Neural progenitor cell (in vitro differentiated cells): Measurements from ENCODE around the gene KIF22. TPM values are rescaled to one million over a fixed set of nuclear protein-coding genes. Genes with fewer than 3 reads are reported as not detected.

Experiments
- DNase-seq: peaks from one replicate; pipeline ENCODE4 v3.0.0-alpha.2; 2016; ENCODE audit warnings: low spot score
- H2AFZ ChIP-seq: fragments of 200-600 bp; sonication (generic); replicated peaks from 2 replicates; pipeline ENCODE4 v1.6.1; 2016; ENCODE audit warnings: antibody characterized with exemption
- H3F3A ChIP-seq: fragments of 200-600 bp; sonication (generic); 2 replicates; pipeline ENCODE4 v1.6.1; 2016; ENCODE audit warnings: antibody characterized with exemption, low read depth
- H3K27ac ChIP-seq: fragments of 200-600 bp; sonication (generic); 2 replicates; pipeline ENCODE4 v1.5.1; 2016; ENCODE audit warnings: mild to moderate bottlenecking
- H3K27me3 ChIP-seq: fragments of 200-600 bp; sonication (generic); 2 replicates; pipeline ENCODE4 v1.6.1; 2016; ENCODE audit warnings: mild to moderate bottlenecking, moderate library complexity
- H3K36me3 ChIP-seq: fragments of 200-600 bp; sonication (generic); 2 replicates; pipeline ENCODE4 v1.5.1; 2016
- H3K4me1 ChIP-seq: fragments of 200-600 bp; sonication (generic); 2 replicates; pipeline ENCODE4 v1.6.1; 2016; ENCODE audit warnings: mixed run types
- H3K4me2 ChIP-seq: fragments of 200-600 bp; sonication (generic); 2 replicates; pipeline ENCODE4 v1.6.1; 2016
- H3K4me3 ChIP-seq: fragments of 200-600 bp; sonication (generic); 2 replicates; pipeline ENCODE4 v1.5.1; 2016
- H3K79me2 ChIP-seq: fragments of 200-600 bp; sonication (generic); 2 replicates; pipeline ENCODE4 v1.6.1; 2016; ENCODE audit warnings: low read depth
- H3K9ac ChIP-seq: fragments of 200-600 bp; sonication (generic); 2 replicates; pipeline ENCODE4 v1.6.1; 2016
- H3K9me3 ChIP-seq: fragments of 200-600 bp; sonication (generic); 2 replicates; pipeline ENCODE4 v1.5.1; 2016; ENCODE audit warnings: low read depth
- H4K20me1 ChIP-seq: fragments of 200-600 bp; sonication (generic); 2 replicates; pipeline ENCODE4 v1.6.1; 2016; ENCODE audit warnings: low read depth
- H3K27ac Mint-ChIP-seq: 3 replicates; pipeline ENCODE4 v1.8.0; 2021; ENCODE audit warnings: mixed read lengths
- H3K27me3 Mint-ChIP-seq: 2 replicates; pipeline ENCODE4 v1.8.0; 2022; ENCODE audit warnings: low read depth, mild to moderate bottlenecking, inconsistent platforms, moderate library complexity, mixed read lengths; ENCODE audit not compliant: insufficient read depth
- H3K36me3 Mint-ChIP-seq: 3 replicates; pipeline ENCODE4 v1.8.0; 2021; ENCODE audit warnings: mixed read lengths
- H3K4me1 Mint-ChIP-seq: 3 replicates; pipeline ENCODE4 v1.8.0; 2021; ENCODE audit warnings: mixed read lengths
- H3K4me3 Mint-ChIP-seq: 3 replicates; pipeline ENCODE4 v1.8.0; 2021; ENCODE audit warnings: mild to moderate bottlenecking, moderate library complexity, mixed read lengths
- H3K9me3 Mint-ChIP-seq: 3 replicates; pipeline ENCODE4 v1.8.0; 2020; ENCODE audit warnings: mixed read lengths
- CTCF ChIP-seq: fragments of 200-600 bp; sonication (generic); IDR thresholded peaks from 2 replicates; pipeline ENCODE4 v1.5.1; 2017; ENCODE audit warnings: antibody characterized with exemption, mild to moderate bottlenecking
- EZH2 ChIP-seq: fragments of 200-600 bp; sonication (generic); IDR thresholded peaks from 2 replicates; pipeline ENCODE4 v1.6.1; 2017; ENCODE audit warnings: antibody characterized with exemption, mild to moderate bottlenecking, moderate library complexity
- EZH2phosphoT487 ChIP-seq: fragments of 200-600 bp; sonication (generic); IDR thresholded peaks from 2 replicates; pipeline ENCODE4 v1.6.1; 2017; ENCODE audit warnings: antibody characterized with exemption
- total RNA-seq: library from RNA; depleted of rRNA; stranded (reverse); fragments of >200 nt; gene quantifications from 2 replicates; pipeline ENCODE4 v1.2.3, GENCODE V29; 2015; ENCODE audit warnings: low replicate concordance

KIF22 gene
- total RNA-seq, 1 donor from 2014 or later, result 173 TPM

- peaks cover 56% of the 10 kb centered on the region for H3F3A ChIP-seq
- H3K4me2 ChIP-seq, result no peak overlapping the region
- H4K20me1 ChIP-seq, result peaks cover 33% of the 10 kb centered on the region
- Mint-ChIP-seq H3K4me3 (no peak overlapping the region), H3K4me1 (peaks cover 42% of the 10 kb centered on the region), H3K36me3 (peaks cover 14% of the 10 kb centered on the region), H3K27ac (no peak overlapping the region), H3K27me3 (peaks cover 10% of the 10 kb centered on the region), H3K9me3 (no peaks in the 10 kb centered on the region)
- no peaks in the 10 kb centered on the region for H3K9me3 ChIP-seq
- H3K79me2 ChIP-seq, result peaks cover 27% of the 10 kb centered on the region
- peak overlapping the region; percentile 66 for H3K27ac ChIP-seq
- H3K27me3 ChIP-seq, result no peaks in the 10 kb centered on the region
- TF ChIP-seq CTCF, result no peak
- no peak for TF ChIP-seq EZH2phosphoT487
- TF ChIP-seq EZH2, result no peak
- H3K4me3 ChIP-seq, result no peak overlapping the region
- no peak overlapping the region for H2AFZ ChIP-seq
- no peak overlapping the region for H3K9ac ChIP-seq
- H3K4me1 ChIP-seq, result peaks cover 20% of the 10 kb centered on the region
- no peak for DNase-seq
- H3K36me3 ChIP-seq, result no peaks in the 10 kb centered on the region
Measured at GRCh38 chr16:29821643-29822115, 31.1 kb downstream of the KIF22 start.

GRCh38 chr16:29824589-29825144, 34.1 kb downstream of the KIF22 start:
- Histone ChIP-seq H3K9me3 (no peaks in the 10 kb centered on the region), H4K20me1 (peaks cover 10% of the 10 kb centered on the region), H3K4me3 (no peak overlapping the region), H3K79me2 (no peaks in the 10 kb centered on the region), H3K4me2 (no peak overlapping the region), H3K27me3 (no peaks in the 10 kb centered on the region), H3K9ac (no peak overlapping the region), H3K4me1 (peaks cover 14% of the 10 kb centered on the region), H3F3A (peaks cover 43% of the 10 kb centered on the region), H3K27ac (peak overlapping the region; percentile 5), H3K36me3 (no peaks in the 10 kb centered on the region), H2AFZ (no peak overlapping the region)
- H3K27ac Mint-ChIP-seq, result peak overlapping the region; percentile 43
- no peak overlapping the region for H3K4me3 Mint-ChIP-seq
- H3K36me3 Mint-ChIP-seq, result no peaks in the 10 kb centered on the region
- H3K4me1 Mint-ChIP-seq, result peaks cover 26% of the 10 kb centered on the region
- no peak for DNase-seq
- no peak for TF ChIP-seq CTCF
- no peak for TF ChIP-seq EZH2phosphoT487
- TF ChIP-seq EZH2, result no peak
- H3K9me3 Mint-ChIP-seq, result no peaks in the 10 kb centered on the region
- H3K27me3 Mint-ChIP-seq, result peaks cover 11% of the 10 kb centered on the region

- Mint-ChIP-seq H3K27ac (peak overlapping the region; percentile 43), H3K27me3 (peaks cover 12% of the 10 kb centered on the region), H3K9me3 (no peaks in the 10 kb centered on the region), H3K4me3 (no peak overlapping the region), H3K4me1 (peaks cover 21% of the 10 kb centered on the region), H3K36me3 (no peaks in the 10 kb centered on the region)
- Histone ChIP-seq H3K9me3 (no peaks in the 10 kb centered on the region), H2AFZ (no peak overlapping the region), H3K4me3 (no peak overlapping the region), H3K9ac (no peak overlapping the region), H3K27me3 (no peaks in the 10 kb centered on the region), H3K36me3 (no peaks in the 10 kb centered on the region), H3K4me1 (peaks cover 14% of the 10 kb centered on the region), H4K20me1 (peaks cover 3% of the 10 kb centered on the region), H3K4me2 (no peak overlapping the region), H3K79me2 (no peaks in the 10 kb centered on the region), H3K27ac (peak overlapping the region; percentile 8), H3F3A (peaks cover 43% of the 10 kb centered on the region)
- DNase-seq, result peak; percentile 41
- TF ChIP-seq CTCF, result no peak
- no peak for TF ChIP-seq EZH2
- TF ChIP-seq EZH2phosphoT487, result no peak
Measured at GRCh38 chr16:29825145-29826044, 34.8 kb downstream of the KIF22 start.
